K562 (cell line): Measurements from ENCODE around the gene H2AZ2. TPM values are rescaled to one million over a fixed set of nuclear protein-coding genes. Genes with fewer than 3 reads are reported as not detected.

Experiments used
- BCL6 ChIP-seq: fragments of 250-450 bp; sonication (Bioruptor Pico); IDR thresholded peaks from 2 replicates; pipeline ENCODE4 v1.4.0; 2020
- CHD1 ChIP-seq: fragments of 200-600 bp; sonication (generic); IDR thresholded peaks from one replicate; pipeline ENCODE4 v1.6.1; 2012; ENCODE audit warnings: mild to moderate bottlenecking, moderate library complexity, low read length, inconsistent platforms
- CREM ChIP-seq: IDR thresholded peaks from 2 replicates; pipeline ENCODE4 v1.6.1; 2014; ENCODE audit warnings: antibody characterized with exemption, low read depth
- ERF ChIP-seq: fragments of 450-650 bp; formaldehyde crosslinking; IDR thresholded peaks from 2 replicates; pipeline ENCODE4 v1.4.0; 2020; ENCODE audit warnings: mild to moderate bottlenecking, mixed read lengths
- ESRRA ChIP-seq: fragments of 450-650 bp; IDR thresholded peaks from 2 replicates; pipeline ENCODE4 v1.6.1; 2014; ENCODE audit warnings: low read depth, mild to moderate bottlenecking, moderate library complexity, borderline replicate concordance
- MBD2 ChIP-seq: sonication (generic); IDR thresholded peaks from 2 replicates; pipeline ENCODE4 v1.6.1; 2016; ENCODE audit warnings: low read depth, borderline replicate concordance
- MEF2A ChIP-seq: IDR thresholded peaks from 2 replicates; pipeline ENCODE4 v1.6.1; 2011; ENCODE audit warnings: low read depth, mild to moderate bottlenecking, low read length, moderate library complexity; ENCODE audit not compliant: control insufficient read depth
- NFRKB ChIP-seq: fragments of 450-650 bp; IDR thresholded peaks from 2 replicates; pipeline ENCODE4 v1.6.1; 2016; ENCODE audit warnings: low read depth
- SREBF1 ChIP-seq: fragments of 150-350 bp; IDR thresholded peaks from 2 replicates; pipeline ENCODE4 v1.6.1; 2014; ENCODE audit warnings: antibody characterized with exemption, low read depth, low read length, borderline replicate concordance
- TAF7 ChIP-seq: fragments of 450-650 bp; IDR thresholded peaks from 2 replicates; pipeline ENCODE4 v1.6.1; 2016; ENCODE audit warnings: missing genetic modification characterization, missing compliant biosample characterization
- polyA plus RNA-seq, 8 experiments: library from polyadenylated mRNA; depleted of rRNA in 4 of 8; stranded (reverse) in 5 of 8; unstranded in 3 of 8; fragments of >200 nt; fragmentation: Nextera tagmentation in 2 of 8; fragmentation: Illumina TruSeq in 1 of 8; extraction: Ambion mirVana in 2 of 8; extraction: Trizol in 1 of 8; gene quantifications; 2 replicates each; pipeline versions ENCODE4 v1.2.1 to v1.2.3, GENCODE V29; 2011 to 2014; ENCODE audit warnings: inconsistent platforms in 1 of 8, missing spikeins in 1 of 8
- total RNA-seq, 7 experiments: library from RNA; depleted of rRNA in 6 of 7; stranded (reverse); fragments of >200 nt in 6 of 7; fragmentation: Illumina TruSeq in 2 of 7; extraction: Trizol in 2 of 7; gene quantifications; 2 replicates each; pipeline versions ENCODE4 v1.2.1 to v1.2.3, GENCODE V29; 2011 to 2021; ENCODE audit warnings: low replicate concordance in 1 of 7
- TF ChIP-seq, protein P1 (sequence below), 3 experiments: fragments of 200-800 bp in 1 of 3; fragments of 250-450 bp in 1 of 3; fragments of 450-650 bp in 1 of 3; sonication (Bioruptor Pico) in 1 of 3; sonication (Bioruptor generic) in 1 of 3; formaldehyde crosslinking in 1 of 3; IDR thresholded peaks; 2 replicates each; pipeline versions ENCODE4 v1.6.1 to v1.8.0; 2016 to 2022; ENCODE audit warnings: mild to moderate bottlenecking in 2 of 3, missing genetic modification characterization in 2 of 3, missing compliant biosample characterization in 1 of 3, moderate library complexity in 1 of 3

Gene H2AZ2
- total and polyA plus RNA-seq, 9 of the 15 experiments (the other 6 are each of a cell fraction or from before 2014, with no cell fraction given): 105 to 382 (median 286) TPM

DNA sequence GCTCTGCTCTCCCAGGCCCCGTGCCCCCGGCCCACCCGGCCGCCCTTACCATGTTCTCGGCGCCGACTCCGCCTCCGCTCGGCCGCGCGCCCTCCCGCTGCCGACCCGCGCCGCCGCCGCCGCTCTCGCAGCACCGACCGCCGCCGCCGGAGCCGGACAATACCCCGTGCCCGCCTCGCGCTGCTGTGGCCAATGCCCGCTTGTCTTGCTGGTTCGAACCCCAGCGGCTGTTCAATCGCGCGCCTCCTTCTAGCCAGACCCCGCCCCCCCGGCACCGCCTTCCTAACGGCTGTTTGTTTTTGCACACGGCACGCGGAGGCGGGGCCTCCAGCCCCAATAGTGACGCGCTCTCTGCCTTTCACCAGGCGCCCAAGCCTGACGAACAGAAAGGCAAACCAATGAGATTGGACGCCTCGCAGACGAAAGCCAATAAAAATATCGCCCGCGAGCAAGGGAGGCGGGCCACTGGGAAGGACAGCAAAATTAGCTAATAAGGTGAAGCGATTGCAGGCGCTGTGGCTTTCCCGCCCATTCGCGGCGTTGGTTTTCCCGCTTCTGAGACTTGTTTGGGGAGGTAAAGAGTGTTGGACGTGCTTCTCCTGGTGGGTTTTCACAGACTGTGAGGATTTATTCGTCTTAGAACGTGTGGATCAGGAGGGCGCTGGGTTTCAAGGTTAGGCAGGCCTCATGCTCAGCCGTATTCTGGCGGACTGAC, at the start of gene H2AZ2 (continued):
- no peak for TF ChIP-seq BCL6 (CRISPR knock-in tag)
- TF ChIP-seq CREM: peak; percentile 90
- peak; percentile 100 for TF ChIP-seq MBD2
- TF ChIP-seq TAF7: peak; percentile 80
- TF ChIP-seq, protein P1, sequence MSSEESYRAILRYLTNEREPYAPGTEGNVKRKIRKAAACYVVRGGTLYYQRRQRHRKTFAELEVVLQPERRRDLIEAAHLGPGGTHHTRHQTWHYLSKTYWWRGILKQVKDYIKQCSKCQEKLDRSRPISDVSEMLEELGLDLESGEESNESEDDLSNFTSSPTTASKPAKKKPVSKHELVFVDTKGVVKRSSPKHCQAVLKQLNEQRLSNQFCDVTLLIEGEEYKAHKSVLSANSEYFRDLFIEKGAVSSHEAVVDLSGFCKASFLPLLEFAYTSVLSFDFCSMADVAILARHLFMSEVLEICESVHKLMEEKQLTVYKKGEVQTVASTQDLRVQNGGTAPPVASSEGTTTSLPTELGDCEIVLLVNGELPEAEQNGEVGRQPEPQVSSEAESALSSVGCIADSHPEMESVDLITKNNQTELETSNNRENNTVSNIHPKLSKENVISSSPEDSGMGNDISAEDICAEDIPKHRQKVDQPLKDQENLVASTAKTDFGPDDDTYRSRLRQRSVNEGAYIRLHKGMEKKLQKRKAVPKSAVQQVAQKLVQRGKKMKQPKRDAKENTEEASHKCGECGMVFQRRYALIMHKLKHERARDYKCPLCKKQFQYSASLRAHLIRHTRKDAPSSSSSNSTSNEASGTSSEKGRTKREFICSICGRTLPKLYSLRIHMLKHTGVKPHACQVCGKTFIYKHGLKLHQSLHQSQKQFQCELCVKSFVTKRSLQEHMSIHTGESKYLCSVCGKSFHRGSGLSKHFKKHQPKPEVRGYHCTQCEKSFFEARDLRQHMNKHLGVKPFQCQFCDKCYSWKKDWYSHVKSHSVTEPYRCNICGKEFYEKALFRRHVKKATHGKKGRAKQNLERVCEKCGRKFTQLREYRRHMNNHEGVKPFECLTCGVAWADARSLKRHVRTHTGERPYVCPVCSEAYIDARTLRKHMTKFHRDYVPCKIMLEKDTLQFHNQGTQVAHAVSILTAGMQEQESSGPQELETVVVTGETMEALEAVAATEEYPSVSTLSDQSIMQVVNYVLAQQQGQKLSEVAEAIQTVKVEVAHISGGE (CRISPR knock-in tag; IDR thresholded peaks at IDR 0.05): peak in 1 of 3 experiments; percentile 47; a peak in 1 of 6 replicates
- no peak for TF ChIP-seq CHD1
- peak; percentile 96; the same call in 1 of the 2 replicates for TF ChIP-seq NFRKB
- peak; percentile 88 for TF ChIP-seq ERF (CRISPR knock-in tag)
- TF ChIP-seq SREBF1: no peak
- TF ChIP-seq MEF2A: 0 out of 2 replicates have a peak, but pooled peaks have one; percentile 28
- 0 out of 2 replicates have a peak, but pooled peaks have one; percentile 41 for TF ChIP-seq ESRRA
